Tibial nerve (tissue), 3 donors: ENCODE measurements around the gene BCL7A.

ENCODE experiments used
- EP300 ChIP-seq, 2 donors: sonication (generic); formaldehyde crosslinking; IDR thresholded peaks; one replicate each; pipeline ENCODE4 v1.6.1; 2017; ENCODE audit warnings: antibody characterized with exemption in 2 of 2, mild to moderate bottlenecking in 1 of 2
- POLR2A ChIP-seq, 2 donors: fragments of 450-650 bp; IDR thresholded peaks; one replicate each; pipeline ENCODE4 v1.6.1; 2017; ENCODE audit warnings: antibody characterized with exemption in 2 of 2, mild to moderate bottlenecking in 2 of 2, moderate library complexity in 2 of 2

DNA sequence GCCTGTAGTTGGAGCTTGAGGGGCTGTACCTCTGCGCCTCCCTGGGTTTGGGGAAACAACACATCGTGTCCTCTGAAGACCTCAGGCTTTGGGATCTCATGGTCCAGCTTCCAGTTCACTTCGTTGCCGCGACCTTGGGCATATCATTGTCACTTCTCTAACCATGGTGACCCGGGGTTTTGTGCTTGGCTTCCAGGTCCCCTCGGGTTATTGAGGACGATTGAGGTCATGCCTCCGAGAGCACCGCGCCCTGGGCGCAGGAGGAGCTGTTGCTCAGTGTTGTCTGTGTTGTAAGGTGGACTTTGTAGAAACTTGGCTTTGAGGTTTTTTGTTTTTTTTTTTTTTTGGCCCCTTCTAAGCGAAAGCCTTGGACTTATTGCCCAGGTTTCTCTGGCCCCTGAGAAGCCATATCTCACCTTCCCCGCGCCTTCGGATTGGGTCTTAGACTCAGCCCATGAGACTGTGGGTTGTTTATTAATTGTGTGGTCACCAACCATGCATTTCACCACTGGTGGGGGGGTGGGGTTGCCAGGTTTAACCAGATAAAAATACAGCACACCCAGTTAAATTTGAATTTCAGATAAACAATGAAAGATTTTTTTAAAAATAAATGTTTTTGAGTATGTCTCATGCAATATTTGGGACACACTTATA, 2.6 kb downstream of the BCL7A start:
- TF ChIP-seq POLR2A (IDR thresholded peaks at IDR 0.05): no peak
- TF ChIP-seq EP300 (IDR thresholded peaks at IDR 0.05): no peak
